ENCODE data around the gene BPIFB4.
"Not testable (repeated sequence)": the region's sequence is repeated elsewhere in the genome, so short reads cannot be mapped to it uniquely, and the experiment has no call there.

BPIFB4 gene

DNA sequence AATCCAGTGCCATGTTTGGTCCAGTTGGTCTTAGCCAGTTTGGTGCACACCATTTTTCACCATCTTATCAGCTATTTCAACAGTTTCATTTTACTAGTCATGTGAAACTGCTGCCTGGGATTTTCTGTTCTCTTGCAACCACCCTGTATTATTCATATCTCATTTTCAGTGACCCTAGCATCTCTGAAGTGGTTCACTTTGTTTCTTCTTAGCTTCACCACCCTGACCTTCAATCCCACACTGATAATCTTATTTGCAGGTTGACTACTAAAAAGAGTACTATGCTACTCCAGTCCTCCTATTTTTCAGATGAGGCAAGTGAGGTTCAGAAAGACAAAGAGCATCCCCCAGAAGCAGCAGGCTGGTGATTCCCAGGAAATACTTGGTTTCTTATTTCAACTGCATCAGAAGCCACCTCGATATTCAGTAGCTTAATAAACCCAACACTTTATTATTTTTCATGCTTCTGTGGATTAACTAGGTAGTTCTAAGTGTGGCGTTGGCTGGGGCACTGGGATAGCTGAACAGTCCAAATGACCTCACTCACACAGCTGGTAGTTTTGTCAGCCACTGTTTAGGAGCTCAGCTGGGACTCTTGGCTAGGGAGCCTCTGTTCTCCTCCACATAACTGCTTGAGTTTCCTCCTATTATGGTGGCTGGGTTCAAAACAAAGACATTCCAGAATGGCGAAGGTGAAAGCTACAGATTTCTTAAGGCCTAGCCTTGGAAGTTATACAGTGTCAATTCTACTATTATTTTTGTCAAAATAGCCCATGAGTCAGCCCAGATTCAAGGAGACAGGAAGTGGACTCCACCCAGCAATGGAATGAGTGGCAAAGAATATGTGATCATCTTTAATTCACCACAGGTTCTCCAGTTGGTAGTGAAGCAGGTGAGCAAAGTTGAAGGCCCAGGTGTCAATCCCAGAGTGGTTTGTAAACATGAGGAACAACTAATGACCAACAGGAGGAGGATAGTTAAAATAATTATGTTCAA lies 40.6 kb downstream of the BPIFB4 start:
- no peak for DNase-seq (ENCODE audit: low spot score)

DNA sequence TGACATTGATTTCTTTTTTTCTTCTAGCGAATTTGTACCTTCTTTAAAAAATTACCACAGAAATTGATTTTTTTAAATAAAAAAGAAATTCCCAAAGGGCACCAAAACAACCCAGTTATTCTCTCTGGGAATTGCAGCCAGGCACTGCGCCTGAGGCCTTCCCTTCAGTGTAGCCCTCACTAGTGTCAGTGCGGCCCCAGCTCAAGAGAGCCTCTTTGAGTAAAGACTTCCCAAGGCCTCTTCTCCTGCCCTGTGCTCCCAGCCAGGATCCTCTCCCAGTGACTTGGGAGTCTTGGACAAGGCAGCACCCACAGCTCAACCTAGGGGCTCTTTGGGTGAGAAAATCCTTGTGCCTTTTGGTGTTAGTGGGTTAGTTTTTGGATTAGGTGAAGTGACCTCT lies 41.5 kb downstream of the BPIFB4 start:
- no peak for DNase-seq (ENCODE audit: low spot score)

GRCh38 chr20:33122297-33122696 lies 42.9 kb downstream of the BPIFB4 start:
- DNase-seq (ENCODE audit: low spot score): not testable (repeated sequence)

GRCh38 chr20:33124261-33124660 lies 44.8 kb downstream of the BPIFB4 start:
- no peak for DNase-seq (ENCODE audit: low spot score)

DNA sequence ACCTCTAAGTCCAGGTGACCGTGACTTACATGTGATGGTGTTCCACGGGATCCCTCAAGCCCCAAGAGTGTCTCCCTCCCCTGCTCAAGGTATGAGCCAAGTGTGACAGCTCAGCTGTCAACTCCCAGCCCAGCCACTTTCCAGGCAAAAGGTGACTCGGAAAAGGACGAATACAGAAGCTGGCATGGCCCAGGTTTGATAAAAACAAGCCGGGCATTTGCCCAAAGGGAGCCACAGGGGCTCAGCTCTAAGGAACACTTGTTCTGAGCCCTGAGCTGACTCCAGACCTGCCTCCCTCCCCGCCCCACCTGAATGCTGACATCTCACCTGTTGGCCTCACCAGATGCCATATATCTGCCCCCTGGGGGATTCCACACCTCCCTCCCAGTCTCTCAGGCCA lies 45.6 kb downstream of the BPIFB4 start:
- no peak for DNase-seq (ENCODE audit: low spot score)

GRCh38 chr20:33125983-33126382 lies 46.5 kb downstream of the BPIFB4 start:
- no peak for DNase-seq (ENCODE audit: low spot score)

DNA sequence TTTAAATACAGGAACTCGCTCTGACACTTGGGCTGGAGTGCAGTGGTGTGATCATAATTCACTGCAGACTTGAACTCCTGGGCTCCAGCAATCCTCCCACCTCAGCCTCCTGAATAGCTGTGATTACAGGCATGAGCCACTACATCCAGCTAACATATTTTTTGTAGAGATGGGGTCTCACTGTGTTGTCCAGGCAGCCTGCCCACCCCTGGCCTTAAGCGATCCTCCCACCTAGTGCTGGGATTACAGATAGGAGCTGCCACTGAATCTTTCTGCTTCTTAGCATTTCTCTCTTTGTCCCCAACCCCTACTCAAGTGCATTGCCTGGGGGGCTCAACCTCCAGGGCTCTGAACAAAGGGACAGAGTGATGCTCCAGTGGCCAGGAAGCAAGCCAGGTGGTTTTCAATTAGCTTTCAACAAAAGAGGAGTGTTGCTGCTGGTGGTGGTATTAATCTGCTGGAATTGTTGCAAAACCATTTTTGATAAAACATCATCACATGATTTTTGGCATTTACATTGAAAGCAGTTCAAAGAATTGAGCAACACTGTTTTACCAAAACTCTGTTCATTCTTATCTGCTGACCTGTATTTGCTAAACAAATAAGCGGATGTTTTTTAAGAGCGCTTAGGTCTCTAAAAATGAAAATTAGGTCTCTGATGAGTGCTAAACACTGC lies 48.1 kb downstream of the BPIFB4 start:
- no peak for DNase-seq (ENCODE audit: low spot score)

GRCh38 chr20:33130568-33131061 lies 51.2 kb downstream of the BPIFB4 start:
- peak; percentile 74 for DNase-seq (ENCODE audit: low spot score)

DNA sequence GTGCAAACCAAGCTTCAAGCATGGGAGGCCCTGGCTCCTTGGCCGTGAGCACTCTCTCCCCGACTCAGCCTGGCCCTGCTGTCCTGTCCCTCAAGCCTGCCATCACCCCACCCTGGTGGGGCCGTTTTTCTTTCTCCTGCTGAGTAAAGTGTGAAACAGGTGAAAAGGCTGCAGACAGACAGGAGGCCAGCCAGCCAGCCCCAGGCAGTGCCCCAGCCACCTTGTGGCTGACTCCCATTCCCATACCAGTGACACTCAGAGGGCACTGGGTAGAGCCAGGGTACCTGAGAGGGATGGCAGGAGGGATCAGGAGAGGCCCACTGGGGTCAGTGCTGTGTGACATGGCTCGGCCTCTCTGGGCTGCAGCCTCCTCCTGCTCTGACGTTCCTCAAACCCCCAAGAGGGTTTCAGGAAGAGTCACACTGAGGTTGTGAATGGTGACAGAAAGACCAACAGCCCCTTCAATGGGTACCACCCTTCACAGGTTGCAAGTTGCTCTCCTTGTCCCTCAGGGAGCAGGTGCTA lies 52.6 kb downstream of the BPIFB4 start:
- no peak for DNase-seq (ENCODE audit: low spot score)

DNA sequence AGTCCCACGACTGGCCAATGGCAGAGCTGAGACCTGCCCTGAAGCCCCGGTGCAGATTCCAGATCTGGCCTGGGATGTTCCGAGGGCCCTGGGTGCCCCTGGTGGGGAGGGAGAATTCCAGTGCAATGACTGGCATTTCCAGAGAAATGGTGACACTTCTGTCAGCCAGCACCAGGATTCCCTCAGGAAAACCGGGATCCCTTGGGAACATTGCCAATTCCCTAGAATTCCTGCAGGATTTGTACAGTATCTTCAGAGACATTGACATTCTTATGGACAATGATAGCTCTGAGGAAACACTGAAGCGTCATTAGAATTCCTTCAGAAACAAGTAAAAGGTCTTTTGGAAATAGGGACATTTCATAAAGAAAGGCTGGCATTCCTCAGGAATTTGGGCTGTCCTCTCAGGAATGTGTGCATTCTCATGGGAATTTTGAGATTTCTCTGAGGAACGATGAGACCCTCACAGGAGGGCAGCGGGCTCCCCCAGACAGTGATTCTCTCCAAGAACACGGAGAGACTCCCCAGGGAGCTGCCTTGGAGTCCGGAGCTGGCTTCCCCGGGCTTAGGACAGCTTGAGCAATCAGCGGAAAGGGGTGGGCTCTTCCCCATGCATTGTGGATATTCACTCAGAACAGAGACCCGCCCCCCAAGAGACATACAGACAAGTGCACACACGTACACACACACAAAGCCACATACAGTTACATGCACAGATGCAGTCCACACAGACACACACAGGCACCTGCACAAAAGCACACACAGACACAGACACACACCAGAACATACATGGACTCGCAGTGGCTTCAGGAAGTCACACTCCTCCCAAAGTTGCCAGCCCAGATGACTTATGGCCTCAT lies 53.3 kb downstream of the BPIFB4 start:
- DNase-seq (ENCODE audit: low spot score): no peak

DNA sequence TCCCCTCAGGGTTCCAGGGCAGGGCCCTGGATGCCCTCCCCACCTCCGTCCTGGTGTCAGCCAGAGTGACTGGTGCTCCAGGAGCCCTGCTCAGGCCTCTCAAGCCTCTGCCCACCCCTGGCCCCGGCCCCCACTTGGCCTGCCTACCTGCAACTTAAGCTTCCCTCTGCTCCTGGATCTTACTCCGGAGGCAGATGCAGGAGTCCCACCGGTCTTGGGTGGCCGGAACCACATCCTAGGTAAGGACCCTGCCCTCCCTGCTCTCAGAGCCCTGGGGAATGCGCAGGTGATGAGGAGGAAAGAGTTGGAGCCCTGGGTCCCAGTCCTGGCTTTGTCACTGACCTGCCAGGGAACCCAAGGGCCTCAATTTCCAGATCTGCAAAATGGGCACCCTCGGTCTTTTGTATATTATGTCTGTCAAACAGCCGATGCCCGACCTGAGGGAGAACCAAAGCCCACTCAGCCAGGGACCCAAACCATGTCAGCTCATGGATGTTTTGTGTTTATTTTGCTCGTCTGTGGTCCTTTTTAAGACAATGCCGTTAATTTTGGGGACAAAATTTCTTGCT lies 54.0 kb downstream of the BPIFB4 start:
- DNase-seq (ENCODE audit: low spot score): no peak

DNA sequence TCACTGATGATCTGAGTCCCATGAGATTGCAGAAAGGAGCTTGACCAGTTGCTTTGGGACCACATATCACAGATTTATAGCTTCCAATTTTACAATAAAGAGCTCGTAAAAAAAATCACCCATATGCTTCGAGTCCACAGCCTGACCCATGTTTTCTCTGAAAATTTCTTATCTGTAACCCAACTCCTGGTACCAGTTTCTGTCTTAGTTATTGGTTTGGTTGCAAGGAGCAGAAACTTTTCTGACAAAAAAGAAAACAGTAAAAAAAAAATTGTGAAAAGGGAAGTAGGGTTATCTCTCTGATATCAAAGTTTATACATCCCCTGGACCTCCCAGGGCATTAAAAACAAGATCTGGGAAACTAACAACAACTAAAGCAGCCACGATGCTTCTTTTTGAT lies 57.8 kb downstream of the BPIFB4 start:
- DNase-seq (ENCODE audit: low spot score): no peak

DNA sequence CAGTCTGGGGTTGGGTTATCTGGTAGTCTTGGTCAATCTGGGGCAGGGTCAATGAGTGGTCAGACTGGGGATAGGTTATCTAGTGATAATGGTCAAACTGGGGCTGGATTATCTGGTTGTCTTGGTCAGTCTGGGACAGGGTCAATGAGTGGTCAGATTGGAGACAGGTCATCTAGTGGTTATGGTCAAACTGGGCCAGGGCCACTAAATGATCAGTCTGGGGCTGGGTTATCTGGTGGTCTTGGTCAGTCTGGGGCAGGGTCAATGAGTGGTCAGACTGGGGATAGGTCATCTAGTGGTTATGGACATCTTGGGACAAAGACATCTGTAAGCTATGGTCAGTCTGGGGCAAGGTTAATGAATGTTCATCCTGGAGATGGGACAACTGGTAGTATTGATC lies 60.0 kb downstream of the BPIFB4 start:
- DNase-seq (ENCODE audit: low spot score): no peak

GRCh38 chr20:33145521-33145920 lies 66.1 kb downstream of the BPIFB4 start:
- no peak for DNase-seq (ENCODE audit: low spot score)

DNA sequence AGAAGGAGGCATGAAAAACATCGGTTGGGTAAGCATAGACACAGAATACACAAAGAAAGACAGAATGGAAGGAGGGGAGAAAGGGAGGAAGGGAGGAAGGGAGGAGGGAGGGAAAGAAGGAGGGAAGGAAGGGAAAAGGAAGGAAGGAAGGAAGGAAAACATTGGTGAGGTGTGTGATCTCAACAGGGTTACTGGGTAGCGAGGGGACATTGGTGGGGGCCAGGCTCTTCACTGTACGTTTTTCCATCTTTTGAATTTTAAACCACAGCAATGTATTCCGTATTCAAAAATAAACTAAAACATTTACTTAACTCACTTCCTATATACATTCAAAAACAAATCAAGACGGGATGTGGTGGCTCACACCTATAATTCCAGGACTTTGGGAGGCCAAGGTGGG lies 67.9 kb downstream of the BPIFB4 start:
- DNase-seq (ENCODE audit: low spot score): no peak

DNA sequence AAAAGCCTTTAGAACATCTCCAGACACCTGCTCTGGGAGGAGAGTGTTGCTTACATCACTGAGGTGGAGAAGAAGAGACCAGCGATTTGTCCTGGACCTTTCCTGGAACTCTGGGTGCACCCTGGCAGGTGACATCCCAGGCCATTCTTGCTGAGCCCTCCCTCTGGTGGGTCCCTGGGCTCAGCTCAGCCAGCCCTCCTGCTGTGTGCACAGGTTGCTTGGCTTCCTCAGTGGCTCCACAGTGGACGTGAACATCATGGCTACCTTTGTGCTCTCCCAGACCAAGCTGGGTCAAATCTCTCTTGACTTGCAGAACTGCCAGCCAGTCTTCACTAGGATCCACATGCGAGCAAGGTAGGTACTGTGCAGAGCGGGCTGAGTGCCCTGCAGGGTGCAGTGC lies 68.6 kb downstream of the BPIFB4 start:
- DNase-seq (ENCODE audit: low spot score): no peak

DNA sequence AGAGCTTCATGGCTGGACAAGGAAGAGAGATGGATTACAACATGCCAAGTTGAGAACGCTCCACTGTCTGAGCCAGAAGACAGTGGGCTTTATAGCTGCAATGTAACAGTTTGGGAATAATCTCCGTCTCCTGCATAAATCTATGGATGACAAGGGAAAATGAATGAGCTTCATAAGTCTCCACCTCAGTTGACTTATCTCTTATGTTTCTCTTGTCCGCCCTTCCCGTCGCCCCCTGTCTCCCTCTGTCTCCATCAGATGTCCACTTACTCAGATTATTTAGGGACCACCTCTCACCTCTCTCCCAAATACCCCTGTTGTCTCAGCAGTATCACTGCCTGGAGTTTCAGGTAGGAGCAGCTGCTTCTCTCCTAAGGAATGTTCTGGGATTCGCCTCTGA lies 74.8 kb downstream of the BPIFB4 start:
- no peak for DNase-seq (ENCODE audit: low spot score)

GRCh38 chr20:33158637-33159385 lies 79.4 kb downstream of the BPIFB4 start:
- no peak for DNase-seq (ENCODE audit: low spot score)

GRCh38 chr20:33159713-33160112 lies 80.3 kb downstream of the BPIFB4 start:
- no peak for DNase-seq (ENCODE audit: low spot score)

- DNase-seq (ENCODE audit: low spot score): no peak
These were observed 81.2 kb downstream of the BPIFB4 start for GRCh38 chr20:33160681-33161080.
